Measurements from ENCODE around the gene TUBA8. TPM values are rescaled to one million over a fixed set of nuclear protein-coding genes. Genes with fewer than 3 reads are reported as not detected.
"Not testable (repeated sequence)": the region's sequence is repeated elsewhere in the genome, so short reads cannot be mapped to it uniquely, and the experiment has no call there.

Gene TUBA8
- total and polyA plus RNA-seq, 9 donors = 0.92 to 4.2 (median 1.9) TPM; not detected in 1

- Histone ChIP-seq H3K27ac (peak overlapping the region in 1 of 2 donors; percentile 18), H3K27me3 (no peaks in the 10 kb centered on the region), H3K9me3 (no peaks in the 10 kb centered on the region), H3K4me3 (no peak overlapping the region), H3K36me3 (no peaks in the 10 kb centered on the region), H3K4me1 (ENCODE audit: insufficient read depth) (peaks cover 2% of the 10 kb centered on the region)
- intact Hi-C loops (cut with DNase I) = no loop called here
- DNase-seq = peak in 1 of 5 donors; percentile 45
- TF ChIP-seq EP300 (IDR thresholded peaks at IDR 0.05) = no peak
- no peak for TF ChIP-seq CTCF (IDR thresholded peaks at IDR 0.05)
- no peak for TF ChIP-seq POLR2A (IDR thresholded peaks at IDR 0.05)
- 23 to 33% (median 26%) methylated on average over 3 of the region's 3 CpGs for WGBS, 3 donors
Observed at GRCh38 chr22:18068381-18068988, 42.1 kb upstream of the TUBA8 start.

- 25 to 44% (median 38%) methylated on average over 2 of the region's 2 CpGs for WGBS, 3 donors
- intact Hi-C loops (cut with DNase I) = no loop called here
- no peak for DNase-seq
- Histone ChIP-seq H3K27me3 (no peaks in the 10 kb centered on the region), H3K27ac (no peak overlapping the region), H3K4me3 (no peak overlapping the region), H3K4me1 (ENCODE audit: insufficient read depth) (peaks cover 2% of the 10 kb centered on the region), H3K36me3 (no peaks in the 10 kb centered on the region), H3K9me3 (no peaks in the 10 kb centered on the region)
- TF ChIP-seq CTCF (IDR thresholded peaks at IDR 0.05) = no peak
- no peak for TF ChIP-seq POLR2A (IDR thresholded peaks at IDR 0.05)
- TF ChIP-seq EP300 (IDR thresholded peaks at IDR 0.05) = no peak
Observed at GRCh38 chr22:18069041-18069440, 41.6 kb upstream of the TUBA8 start.

- no peaks in the 10 kb centered on the region for H3K27me3 ChIP-seq
- WGBS, 3 donors = 88 to 95% (median 94%) methylated on average over 4 of the region's 4 CpGs
- no peak overlapping the region for H3K27ac ChIP-seq
- H3K4me1 ChIP-seq (ENCODE audit: insufficient read depth) = peaks cover 2% of the 10 kb centered on the region
- H3K4me3 ChIP-seq = no peak overlapping the region
- no peak for TF ChIP-seq EP300 (IDR thresholded peaks at IDR 0.05)
- no peak for TF ChIP-seq POLR2A (IDR thresholded peaks at IDR 0.05)
- TF ChIP-seq CTCF (IDR thresholded peaks at IDR 0.05) = no peak
- H3K36me3 ChIP-seq = no peaks in the 10 kb centered on the region
- no peak for DNase-seq
- H3K9me3 ChIP-seq = no peaks in the 10 kb centered on the region
- intact Hi-C loops (cut with DNase I) = loop anchor here in 3 of 4 donors (10.0 kb wide), 3 partner anchors 45 to 155 kb away; partner anchors contain the start of gene MICAL3 (in 2 of the 3)
Observed at GRCh38 chr22:18070041-18070440, 40.6 kb upstream of the TUBA8 start.

- Histone ChIP-seq H3K4me3 (no peak overlapping the region), H3K27ac (no peak overlapping the region), H3K27me3 (no peaks in the 10 kb centered on the region), H3K9me3 (no peaks in the 10 kb centered on the region), H3K36me3 (no peaks in the 10 kb centered on the region), H3K4me1 (ENCODE audit: insufficient read depth) (peaks cover 2% of the 10 kb centered on the region)
- TF ChIP-seq EP300 (IDR thresholded peaks at IDR 0.05) (no peak), CTCF (IDR thresholded peaks at IDR 0.05) (no peak), POLR2A (IDR thresholded peaks at IDR 0.05) (no peak)
- intact Hi-C loops (cut with DNase I) = loop anchor here in 3 of 4 donors (10.0 kb wide), 3 partner anchors 46 to 156 kb away; partner anchors contain the start of gene MICAL3 (in 2 of the 3)
- peak in 1 of 5 donors; percentile 31 for DNase-seq
- WGBS, 3 donors = 77 to 85% (median 78%) methylated on average over 14 of the region's 14 CpGs
Observed at GRCh38 chr22:18070556-18071306, 39.9 kb upstream of the TUBA8 start.

GRCh38 chr22:18071307-18071967 is 39.2 kb upstream of the TUBA8 start:
- intact Hi-C loops (cut with DNase I) = loop anchor here in 3 of 4 donors (10.0 kb wide), 3 partner anchors 47 to 157 kb away; partner anchors contain the start of gene MICAL3 (in 2 of the 3)
- not testable (repeated sequence) for H3K27ac ChIP-seq; H3K4me3 ChIP-seq; H3K9me3 ChIP-seq; DNase-seq; H3K4me1 ChIP-seq (ENCODE audit: insufficient read depth); H3K36me3 ChIP-seq; H3K27me3 ChIP-seq
- 85 to 90% (median 85%) methylated on average over 7 of the region's 7 CpGs for WGBS, 3 donors

Data from ovary (tissue), 9 donors.